Right ventricle myocardium inferior (tissue), 1 donor: ENCODE measurements around the gene ZNF343. TPM values are rescaled to one million over a fixed set of nuclear protein-coding genes. Genes with fewer than 3 reads are reported as not detected.
A peak's percentile ranks its signal among the peaks of the same experiment; 100 is the strongest.

ENCODE experiments used
- ATAC-seq: fragments of 200-7000 bp; cut with Tn5 transposase; one replicate; pipeline ENCODE4 v1.9.1; 2020; ENCODE audit warnings: mild to moderate bottlenecking, moderate library complexity
- DNase-seq: peaks from one replicate; pipeline ENCODE4 v3.0.0; 2021; ENCODE audit errors: missing footprints
- intact Hi-C: fragments of 100-400 bp; cut with DNase I; formaldehyde crosslinking; loops from one replicate; pipeline ENCODE4 v1.11.0; 2022
- total RNA-seq: library from RNA; stranded (reverse); fragmentation: NEBNext Ultra II Directional; extraction: Animal tissue kit (Norgen Biotek cat#: 25700); gene quantifications from one replicate; pipeline ENCODE4 v1.2.1, GENCODE V29; 2021
- donor health status: DM: no; HTN: yes; CAD: no; lungs with severe emphysema.

ZNF343 gene
- total RNA-seq, 1 donor from 2014 or later: 5.8 TPM

DNA sequence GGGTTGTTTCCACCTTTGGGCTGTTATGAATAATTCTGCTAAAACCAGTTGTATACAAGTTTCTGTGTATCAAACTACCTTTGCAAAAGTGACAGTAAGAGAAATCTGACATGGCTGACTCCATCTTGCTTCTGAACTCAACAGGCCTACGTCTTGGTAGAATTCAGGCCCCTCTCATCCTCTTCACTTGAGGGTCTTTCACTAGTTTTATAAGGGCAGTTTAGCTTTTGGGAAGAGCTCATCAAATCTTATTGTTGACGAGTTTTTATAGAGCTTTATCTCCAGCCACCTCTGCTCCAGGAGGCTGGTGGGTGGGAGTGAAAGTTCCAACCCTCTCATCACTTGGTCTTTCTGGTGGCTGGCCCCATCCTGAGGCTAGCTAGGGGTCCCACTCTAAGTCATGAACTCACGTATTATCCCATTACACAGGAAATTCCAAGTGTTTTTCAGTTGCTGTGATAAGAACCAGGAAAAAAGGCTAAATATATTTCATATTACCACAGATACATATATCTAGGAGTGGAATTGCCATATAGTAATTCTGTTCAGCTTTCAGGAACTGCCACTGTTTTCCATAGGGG, 49.7 kb downstream of the ZNF343 start:
- DNase-seq (no peak), ATAC-seq (no peak)
- intact Hi-C loops: loop anchor here (10.0 kb wide), 1 partner anchor 694 kb away; no protein-coding TSS in a partner anchor

DNA sequence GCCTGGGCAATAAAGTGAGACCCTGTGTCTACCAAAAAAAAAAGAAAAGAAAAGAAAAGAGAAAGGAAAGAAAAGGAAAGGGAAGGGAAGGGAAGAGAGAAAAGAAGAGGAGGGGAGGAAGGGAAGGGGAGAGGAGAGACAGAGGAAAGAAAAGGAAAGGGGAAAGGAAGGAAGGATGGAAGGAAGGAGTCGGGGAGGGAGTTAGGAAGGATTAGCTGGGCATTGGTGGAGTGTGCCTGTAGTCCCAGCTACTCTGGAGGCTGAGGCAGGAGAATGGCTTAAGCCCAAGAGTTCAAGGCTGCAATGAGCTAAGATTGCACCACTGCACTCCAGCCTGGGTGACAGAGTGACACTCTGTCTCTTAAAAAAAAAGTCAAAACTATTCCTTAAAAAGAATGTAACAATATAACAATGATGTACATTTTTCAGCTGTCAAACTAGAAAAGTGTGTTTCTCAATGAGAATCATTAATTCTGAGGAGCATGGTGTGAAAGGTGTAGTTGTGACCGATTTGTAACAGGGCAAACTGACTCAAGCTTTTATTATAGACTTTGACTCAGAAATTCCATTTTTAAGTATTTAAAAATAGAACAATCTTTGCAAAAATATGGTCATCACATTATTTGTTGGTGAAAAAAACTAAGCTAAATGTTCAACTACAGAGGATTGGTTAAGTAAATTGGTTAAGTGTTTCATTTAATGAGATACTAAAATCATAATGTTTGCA, 52.8 kb downstream of the ZNF343 start:
- intact Hi-C loops: loop anchor here (10.0 kb wide), 1 partner anchor 691 kb away; no protein-coding TSS in a partner anchor
- DNase-seq (no peak), ATAC-seq (no peak)

DNA sequence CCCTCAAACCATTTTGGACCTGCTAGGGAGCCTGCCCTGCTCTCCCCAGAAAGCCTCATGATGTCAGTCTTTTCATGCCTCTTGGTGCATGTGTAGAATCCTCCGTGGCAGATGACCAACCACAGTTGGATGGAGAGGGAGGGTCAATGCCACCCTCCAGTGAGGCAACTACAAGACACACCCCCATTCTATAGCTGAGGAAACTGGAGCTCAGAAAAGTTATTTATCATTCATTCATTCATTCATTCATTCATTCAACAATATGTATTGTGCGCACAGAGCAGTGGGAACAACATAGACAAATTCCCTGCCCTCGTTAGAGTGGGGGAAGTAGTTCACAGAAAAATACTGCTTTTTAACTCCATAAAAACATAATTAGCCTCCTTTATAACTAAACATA, 54.9 kb downstream of the ZNF343 start:
- intact Hi-C loops: loop anchor here (5.0 to 10.0 kb wide), 2 partner anchors 246 to 689 kb away; no protein-coding TSS in a partner anchor
- ATAC-seq: no peak
- DNase-seq: no peak

DNA sequence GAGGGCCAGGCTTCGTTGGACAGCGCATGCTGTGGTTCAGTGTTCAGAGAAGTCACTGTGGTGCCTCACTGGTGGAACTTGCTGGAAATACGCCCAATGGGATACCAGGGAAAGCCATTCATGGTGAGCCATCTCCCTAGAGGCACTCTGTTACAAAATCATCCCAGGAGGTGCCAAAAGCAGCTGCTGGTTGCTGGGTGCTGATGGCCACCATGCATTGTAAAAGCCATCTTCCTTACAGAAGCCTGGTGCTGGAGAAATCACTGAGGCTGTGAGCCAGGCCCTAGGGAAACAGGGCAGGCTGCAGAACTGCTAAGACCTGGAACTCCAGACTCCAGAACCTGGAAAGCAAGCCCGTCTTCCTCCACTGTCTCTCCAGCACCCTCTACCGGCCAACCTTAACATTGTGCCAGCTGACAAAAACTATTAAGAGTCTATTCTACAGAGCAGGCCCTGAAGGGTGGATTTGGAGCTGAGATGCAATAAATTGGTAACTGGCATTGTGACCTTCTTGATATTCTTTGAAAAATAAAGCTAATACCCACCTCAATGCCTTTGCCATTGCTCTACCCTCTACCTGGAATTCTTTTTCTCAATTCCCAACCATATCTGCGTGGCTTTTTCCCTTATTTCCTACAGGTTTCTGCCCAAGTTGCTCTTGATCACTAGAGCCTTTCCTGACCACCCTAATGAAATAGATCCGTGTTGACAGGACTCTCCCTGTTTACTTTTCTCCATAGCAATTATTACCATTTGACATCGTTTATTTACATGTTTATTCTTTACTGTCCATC, 56.6 kb downstream of the ZNF343 start:
- no peak for DNase-seq
- peak; percentile 80 for ATAC-seq

DNA sequence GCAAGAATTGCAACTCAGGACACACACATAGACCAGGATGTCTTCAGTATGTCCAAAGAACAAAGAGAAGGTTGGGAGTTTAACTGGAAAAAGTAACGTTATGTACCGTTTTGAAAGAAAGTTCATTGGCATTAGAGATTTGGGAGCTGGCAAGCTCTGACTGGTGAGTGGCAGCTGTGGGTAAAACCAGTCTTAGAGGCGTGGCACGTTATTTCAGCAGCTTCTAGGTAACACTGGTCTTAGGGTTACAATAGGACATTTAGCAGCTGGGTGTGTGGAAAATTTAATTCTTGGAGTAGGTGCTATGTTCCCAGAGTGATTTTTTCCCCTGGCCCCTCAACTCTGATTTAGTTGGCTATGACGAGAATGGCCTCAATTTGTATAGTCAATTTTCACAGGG, 57.3 kb downstream of the ZNF343 start:
- intact Hi-C loops: loop anchor here (2.0 to 10.0 kb wide), 3 partner anchors 244 to 687 kb away; no protein-coding TSS in a partner anchor
- ATAC-seq: no peak

More for the DNA sequence above, 56.6 kb downstream of the ZNF343 start:
- intact Hi-C loops: loop anchor here (2.0 to 10.0 kb wide), 3 partner anchors 245 to 687 kb away; no protein-coding TSS in a partner anchor

DNA sequence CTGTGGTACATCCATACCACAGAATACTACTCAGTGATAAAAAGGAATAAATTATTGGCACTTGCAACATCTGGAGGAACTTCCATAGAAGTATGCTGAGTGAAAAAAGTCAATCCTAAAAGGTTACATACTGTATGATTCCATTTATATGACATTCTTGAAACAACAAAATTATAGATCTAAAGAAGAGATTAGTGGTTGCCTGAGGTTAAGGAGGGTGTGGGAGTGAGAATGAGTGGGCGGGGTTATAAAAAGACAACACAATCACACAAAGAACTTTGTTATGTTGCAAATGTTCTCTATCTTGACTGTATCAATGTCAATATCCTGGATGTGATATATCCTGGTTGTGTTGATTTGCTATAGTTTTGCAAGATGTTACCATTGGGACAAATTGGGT, 59.3 kb downstream of the ZNF343 start:
- DNase-seq: no peak
- intact Hi-C loops: no loop called here
- no peak for ATAC-seq

More for the DNA sequence above, 57.3 kb downstream of the ZNF343 start:
- DNase-seq: no peak

DNA sequence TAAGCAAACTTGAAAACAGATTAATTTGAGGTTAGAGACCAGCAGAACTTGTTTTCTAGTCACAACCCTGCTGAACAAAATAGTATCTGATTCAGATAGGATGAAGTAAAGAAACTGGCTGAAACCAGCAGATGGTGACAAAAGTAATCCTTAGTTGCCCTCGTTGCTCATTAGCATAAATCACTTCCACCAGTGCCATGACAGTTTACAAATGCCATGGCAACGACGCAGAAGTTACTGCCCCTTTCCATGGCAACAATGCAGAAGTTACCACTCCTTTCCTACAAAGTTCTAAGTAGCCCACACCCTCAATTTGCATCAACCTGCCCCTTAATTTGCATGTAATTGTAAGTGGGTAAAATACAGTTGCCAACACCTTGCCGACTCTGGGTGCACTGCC, 61.9 kb downstream of the ZNF343 start:
- no peak for ATAC-seq
- no peak for DNase-seq
- intact Hi-C loops: no loop called here

Other genes with a start within 250 kb of the ZNF343 start
- gene TGM3, start 212.9 kb downstream of the ZNF343 start, total RNA-seq: not detected
- gene TGM6, start 128.0 kb downstream of the ZNF343 start, total RNA-seq: not detected
- gene SNRPB, start 38.1 kb downstream of the ZNF343 start, total RNA-seq: 55.7 TPM
- 0.08 TPM for gene TMC2, start 27.7 kb upstream of the ZNF343 start, total RNA-seq
- gene NOP56, start 143.7 kb upstream of the ZNF343 start, total RNA-seq: 46.7 TPM
- 255 TPM for gene IDH3B, start 155.3 kb upstream of the ZNF343 start, total RNA-seq
- gene EBF4, start 183.9 kb upstream of the ZNF343 start, total RNA-seq: 4.7 TPM